GM04503 (cell line): ENCODE measurements around the gene NUBP1.
"Not testable (repeated sequence)": the region's sequence is repeated elsewhere in the genome, so short reads cannot be mapped to it uniquely, and the experiment has no call there.

Experiments
- DNase-seq: peaks from one replicate; pipeline ENCODE4 v3.0.0-alpha.2; 2012; ENCODE audit warnings: low read depth

NUBP1 gene

DNA sequence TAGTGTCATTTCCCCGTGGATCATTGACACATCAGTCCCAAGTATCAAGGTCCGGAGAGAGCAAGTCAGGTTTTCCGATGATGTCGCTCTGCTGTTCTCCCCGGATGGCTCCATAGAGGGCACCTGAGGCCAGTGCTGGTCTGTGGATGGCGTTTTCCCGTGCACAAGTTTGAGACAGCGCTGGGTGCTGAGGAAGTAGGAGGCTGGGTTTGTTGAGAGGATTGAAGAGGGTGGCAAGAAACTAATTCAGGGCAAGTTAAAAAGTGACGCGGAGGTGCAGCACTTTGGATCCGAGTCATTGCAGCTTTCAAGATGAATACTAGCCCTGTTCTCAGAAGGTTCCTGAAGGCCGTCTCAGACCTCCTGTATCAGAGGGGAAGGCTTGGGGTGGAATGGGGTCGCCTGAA lies 7.7 kb downstream of the NUBP1 start:
- DNase-seq = no peak

DNA sequence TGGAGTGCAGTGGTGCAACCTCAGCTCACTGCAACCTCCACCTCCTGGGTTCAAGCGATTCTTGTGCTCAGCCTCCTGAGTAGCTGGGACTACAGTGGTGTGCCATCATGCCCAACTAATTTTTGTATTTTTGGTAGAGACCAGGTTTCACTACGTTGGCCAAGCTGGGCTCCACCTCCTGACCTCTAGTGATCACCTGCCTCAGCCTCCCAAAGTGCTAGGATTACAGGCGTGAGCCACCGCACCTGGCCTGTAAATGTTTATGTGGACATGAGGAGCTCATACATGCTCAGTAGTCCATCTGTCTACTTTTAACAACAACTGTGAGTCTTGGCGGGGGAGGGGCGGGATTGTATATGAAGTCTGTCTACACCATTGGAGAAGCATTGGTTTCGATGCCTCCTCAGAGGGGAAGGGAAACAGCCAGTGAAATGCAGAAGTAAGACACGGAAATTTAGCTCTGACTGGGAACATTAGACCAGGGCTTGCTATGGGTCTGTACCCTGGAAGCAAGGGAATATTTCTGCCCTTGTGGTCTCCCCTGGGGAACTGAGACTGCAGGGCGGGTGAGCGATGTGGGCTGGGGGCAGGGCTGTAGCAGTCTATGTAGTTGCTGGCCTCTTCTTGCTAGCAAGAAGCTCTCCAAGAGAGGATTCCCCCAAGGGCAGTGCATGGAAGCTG lies 9.3 kb downstream of the NUBP1 start:
- DNase-seq = no peak

DNA sequence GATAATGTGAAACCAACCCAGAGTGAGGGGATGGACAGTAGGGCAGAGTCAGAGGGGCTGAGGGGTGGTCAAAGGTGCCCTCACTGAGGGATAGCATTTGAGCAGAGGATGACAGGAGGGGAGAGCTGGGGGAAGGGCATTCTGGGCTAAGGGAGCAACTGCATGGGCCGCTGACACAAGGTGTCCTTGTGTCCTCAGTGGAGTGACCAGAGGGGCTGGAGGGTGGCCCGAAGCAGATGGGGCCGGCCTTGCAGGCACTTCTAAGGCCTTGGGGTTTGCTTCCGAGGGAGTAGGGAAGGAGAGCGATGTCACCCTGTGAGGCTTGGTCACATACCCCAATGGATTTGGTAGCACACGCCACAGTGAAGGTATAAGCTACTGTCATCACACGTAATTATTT lies 10.0 kb downstream of the NUBP1 start:
- no peak for DNase-seq

DNA sequence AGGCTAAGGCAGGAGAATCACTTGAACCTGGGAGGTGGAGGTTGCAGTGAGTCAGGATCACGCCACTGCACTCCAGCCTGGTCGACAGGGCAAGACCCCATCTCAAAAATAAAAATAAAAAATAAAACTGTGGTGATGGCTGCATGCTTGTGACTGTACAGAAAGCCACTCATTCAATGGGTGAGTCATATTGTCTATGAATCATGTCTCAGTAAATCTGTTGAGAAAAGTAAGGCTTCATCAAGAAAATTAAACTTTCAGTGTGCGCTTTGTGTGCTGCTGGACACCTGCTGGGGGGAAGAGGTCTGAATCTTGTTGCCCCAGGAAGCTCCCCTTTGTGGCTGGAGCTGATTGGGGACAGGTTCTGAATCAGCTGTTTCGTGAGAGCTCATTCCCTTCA lies 11.3 kb downstream of the NUBP1 start:
- DNase-seq = no peak

DNA sequence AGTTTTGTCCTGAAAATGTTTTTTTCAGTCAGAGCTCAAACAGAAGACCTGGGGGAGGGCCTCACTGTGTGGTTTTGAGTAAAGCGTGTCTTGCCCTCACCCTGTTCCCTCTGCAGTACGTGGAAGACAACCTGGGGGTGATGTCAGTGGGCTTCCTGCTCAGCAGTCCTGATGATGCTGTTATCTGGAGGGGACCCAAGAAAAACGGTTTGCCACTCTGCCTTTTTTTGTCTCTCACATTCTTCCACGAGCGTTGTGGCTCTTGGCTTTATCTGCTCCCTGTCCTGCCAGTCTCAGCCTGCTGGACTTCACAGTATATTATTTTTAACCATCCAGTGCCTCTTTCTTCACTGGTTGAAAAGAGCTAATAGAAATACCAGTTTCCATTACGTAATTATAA lies 12.9 kb downstream of the NUBP1 start:
- no peak for DNase-seq

DNA sequence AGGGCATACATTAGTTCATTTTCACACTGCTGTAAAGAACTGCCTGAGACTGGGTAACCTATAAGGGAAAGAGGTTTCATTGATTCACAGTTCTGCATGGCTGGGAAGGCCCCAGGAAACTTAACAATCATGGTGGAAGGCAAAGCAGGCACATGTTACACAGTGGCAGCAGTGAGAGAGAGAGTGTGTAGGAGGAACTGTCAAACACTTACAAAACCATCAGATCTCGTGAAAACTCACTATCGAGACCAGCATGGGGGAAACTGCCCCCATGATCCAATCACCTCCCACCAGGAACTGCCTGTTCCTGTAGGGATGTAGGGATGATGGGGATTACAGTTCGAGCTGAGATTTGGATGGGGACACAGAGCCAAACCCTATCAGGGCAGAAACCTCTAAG lies 17.2 kb downstream of the NUBP1 start:
- DNase-seq = no peak

DNA sequence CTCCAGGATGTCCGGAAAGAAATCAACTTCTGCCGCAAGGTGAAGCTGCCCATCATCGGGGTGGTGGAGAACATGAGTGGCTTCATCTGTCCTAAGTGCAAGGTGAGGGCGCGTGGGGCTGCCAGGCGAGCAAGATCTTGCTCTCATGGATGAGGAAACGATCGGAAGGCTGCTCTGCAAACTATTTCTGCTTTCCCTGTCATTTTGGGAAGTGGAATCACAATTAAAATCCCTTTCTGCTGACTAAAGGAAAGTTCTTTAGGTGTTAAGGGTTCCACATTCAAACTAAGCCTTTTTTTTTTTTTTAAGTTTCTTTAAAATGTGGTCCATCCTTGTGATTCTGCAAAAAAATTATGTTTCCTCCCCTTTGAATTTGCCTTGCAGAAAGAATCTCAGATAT lies 17.7 kb downstream of the NUBP1 start:
- no peak for DNase-seq

DNA sequence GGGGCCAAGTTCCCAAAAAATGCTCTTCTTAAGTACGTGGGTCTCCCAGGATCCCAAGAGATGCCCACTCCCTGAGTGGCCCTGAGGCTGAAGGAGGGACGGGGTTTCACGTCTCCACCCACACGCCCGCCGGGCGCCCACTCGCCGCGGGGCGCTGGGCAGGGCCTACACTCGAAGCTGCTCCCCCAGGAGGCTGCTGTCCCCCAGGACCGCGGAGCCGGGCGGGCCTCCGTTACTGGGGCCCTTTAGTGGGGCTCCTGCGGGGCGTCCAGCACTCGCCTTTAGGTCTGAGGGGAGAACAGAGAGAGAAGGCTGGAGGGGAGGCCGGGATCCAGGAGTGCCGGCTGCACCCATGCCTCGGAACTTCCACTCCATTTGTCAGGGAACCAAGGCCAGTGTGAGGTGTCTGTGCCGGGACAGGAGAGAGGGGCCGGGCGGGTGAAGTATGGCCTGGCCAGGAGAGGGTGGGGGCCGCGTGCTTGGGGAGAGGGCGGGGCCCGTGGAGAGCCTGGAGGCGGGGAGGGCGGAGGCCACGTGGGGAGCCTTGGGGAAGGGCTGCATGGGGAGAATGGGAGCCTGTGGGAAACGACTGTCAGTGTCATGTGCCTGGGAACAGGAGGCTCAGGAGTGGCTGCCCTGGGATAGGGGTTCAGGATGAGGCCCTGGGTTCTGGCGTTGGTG lies 18.8 kb downstream of the NUBP1 start:
- no peak for DNase-seq

DNA sequence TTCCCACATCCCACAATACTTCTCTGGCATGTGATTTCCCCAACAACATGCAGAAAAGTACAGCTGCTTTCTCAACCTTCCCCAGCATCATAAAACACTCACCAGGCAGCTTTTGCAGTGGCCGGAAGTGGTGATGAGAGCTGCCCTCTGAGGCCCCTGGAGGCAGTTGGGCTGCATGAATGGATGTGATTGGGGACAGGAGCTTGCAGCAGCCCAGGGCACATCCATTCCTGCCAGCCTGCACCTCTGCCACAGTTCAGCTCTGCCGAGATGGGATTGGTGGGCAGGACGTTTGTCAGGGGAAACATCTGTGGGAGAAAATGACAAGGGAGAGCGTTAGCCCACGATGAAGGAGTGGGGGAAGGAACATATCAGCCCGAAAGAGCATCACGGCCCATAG lies 19.8 kb downstream of the NUBP1 start:
- no peak for DNase-seq

DNA sequence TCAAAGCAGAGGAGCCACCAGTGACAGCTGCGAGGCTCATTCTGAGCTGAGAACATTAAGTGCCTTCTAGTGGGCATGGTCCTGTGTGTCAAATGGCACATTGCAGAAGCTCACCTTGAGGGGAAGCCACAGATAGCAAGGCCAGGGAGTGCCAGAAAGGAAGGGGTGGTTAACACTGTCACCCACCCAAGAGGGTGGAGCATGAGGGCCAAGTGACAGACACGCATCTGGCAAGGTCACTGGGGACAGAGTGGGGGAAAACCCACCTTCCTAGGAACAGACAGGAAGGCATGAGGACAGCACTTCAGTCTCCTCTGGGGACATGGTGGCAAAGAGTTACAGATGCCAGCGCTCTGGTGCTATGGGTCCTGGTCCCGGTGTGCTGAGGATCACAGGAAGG lies 22.1 kb downstream of the NUBP1 start:
- DNase-seq = no peak

DNA sequence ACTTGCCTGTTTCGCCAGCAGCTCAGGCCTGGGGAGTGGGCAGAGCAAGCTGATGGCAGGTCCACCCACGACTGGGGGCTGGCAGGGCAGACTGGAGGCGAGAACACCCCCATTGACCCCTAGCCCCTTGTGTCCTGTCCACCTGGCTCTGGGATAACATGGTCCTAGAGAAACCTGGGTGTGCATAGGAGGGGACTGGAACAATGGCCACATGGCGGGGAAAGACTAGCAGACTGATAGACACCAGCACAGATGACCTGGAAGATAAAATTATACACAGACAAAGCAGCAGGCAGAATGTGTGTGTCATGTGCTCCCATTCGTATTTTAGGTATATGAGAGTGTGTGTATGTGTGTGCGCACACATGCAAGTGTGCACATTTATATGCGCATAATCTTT lies 23.5 kb downstream of the NUBP1 start:
- DNase-seq = no peak

DNA sequence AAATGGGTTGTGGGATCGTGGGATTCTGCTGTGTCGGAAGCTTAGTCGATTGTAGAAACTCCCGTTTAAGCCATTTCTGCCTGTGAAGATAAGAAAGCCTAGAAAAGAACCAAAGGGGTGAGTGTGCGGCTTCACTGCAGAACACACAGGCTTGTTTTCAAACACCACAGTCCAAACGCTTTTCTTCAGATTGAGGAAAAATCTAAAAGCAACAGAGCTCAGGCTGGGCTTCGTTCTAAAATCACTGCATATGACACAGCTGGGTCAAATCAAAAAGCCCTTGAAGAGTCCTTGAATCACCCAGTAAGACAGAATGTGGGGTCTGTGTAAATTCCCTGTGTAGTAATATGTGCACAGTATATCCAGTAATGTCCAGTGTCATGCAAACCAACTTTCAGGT lies 25.7 kb downstream of the NUBP1 start:
- no peak for DNase-seq

DNA sequence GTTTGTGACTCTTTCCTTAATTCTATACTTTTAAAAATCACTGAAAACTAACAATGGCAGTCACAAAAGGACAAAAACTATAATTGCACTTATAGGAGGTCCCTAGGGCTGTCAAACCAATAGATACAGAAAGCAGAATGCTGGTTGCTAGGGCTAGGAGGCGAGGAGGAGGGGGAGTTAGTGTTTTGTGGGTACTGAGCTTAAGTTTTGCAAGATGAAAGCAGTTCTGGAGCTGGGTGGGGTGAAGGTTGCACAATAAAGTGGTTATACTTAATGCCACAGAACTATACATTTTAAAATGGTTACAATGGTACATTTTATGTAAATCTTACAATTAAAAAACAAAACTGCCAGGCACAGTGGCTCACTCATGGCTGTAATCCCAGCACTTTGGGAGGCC lies 27.3 kb downstream of the NUBP1 start:
- no peak for DNase-seq

DNA sequence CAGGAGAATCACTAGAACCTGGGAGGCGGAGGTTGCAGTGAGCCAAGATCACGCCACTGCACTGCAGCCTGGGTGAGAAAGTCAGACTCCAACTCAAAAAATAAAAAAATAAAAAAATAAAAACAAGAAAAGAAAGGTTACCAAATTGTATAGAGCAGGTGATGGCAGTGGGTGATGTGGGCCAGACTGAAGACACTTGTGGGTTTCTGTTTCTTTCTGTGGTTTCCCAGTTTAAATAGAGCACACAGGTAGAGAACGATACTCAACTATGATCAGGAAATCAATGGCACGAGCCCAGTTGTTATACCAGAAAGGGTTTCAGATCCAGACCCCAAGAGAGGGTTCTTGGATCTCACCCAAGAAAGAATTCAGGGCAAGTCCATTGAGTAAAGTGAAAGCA lies 32.6 kb downstream of the NUBP1 start:
- no peak for DNase-seq

DNA sequence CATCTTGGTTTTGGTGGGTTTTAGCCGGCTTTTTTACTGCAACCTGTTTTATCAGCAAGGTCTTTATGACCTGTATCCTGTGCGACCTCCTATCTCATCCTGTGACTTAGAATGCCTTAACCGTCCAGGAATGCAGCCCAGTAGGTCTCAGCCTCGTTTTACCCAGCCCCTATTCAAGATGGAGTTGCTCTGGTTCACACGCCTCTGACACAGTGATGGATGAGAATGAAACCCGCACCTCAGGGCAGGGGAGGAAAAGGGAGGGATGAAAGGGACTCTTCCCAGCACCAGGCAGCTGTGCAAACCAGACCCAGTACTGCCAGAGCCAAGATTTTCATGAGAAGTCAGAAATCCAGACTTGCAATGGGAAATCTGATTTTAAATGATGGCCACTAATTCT lies 33.3 kb downstream of the NUBP1 start:
- not testable (repeated sequence) for DNase-seq

DNA sequence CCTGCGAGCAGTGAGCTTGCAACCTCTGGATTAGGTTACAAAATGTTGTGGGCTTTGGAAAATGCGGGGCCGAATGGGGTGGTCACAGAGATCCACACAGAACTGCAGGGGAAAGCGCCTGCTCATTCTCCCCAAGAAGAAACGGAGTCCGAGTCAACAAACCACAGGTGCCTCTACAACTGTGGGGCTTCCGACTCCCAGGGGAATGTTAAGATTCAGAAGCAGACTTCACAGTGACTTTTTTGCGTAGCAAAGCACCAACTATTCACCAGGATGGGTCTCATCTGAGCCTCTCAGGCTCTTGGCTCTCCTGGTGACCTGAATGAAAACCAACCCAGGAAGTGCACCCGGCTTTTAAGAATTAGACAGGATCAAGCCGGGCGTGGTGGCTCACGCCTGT lies 33.7 kb downstream of the NUBP1 start:
- DNase-seq = no peak

DNA sequence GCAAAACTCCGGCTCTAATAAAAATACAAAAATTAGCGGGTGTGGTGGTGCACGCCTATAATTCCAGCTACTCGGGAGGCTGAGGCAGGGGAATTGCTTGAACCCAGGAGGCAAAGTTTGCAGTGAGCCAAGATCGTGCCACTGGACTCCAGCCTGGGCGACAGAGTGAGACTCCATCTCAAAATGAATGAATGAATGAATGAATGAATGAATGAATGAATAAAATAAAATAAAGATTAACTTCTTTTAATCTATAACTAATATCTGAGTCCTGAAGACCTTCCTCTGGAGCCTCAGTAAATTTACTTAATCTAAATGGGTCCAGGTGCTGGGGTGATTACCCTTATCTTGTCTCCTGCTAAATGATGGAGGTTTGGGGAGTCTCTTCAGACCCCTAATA lies 36.3 kb downstream of the NUBP1 start:
- DNase-seq = not testable (repeated sequence)

DNA sequence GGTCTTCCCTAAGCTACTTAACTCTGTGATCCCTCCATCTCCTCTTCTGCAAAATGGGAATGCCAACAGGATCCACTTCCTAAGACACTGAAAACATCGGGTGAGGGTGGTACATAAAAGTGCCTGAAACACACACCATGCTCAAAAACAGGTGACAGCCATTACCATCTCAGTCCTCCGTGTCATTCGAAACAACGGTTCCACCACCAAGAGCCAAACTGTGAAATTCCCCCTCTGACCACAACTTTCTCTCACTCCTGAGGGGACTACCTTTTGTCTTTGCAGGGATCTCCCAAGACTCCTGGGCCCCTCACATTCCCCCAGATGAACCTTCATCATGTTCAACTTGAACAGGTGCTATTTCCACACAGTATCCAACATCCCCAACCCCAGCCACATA lies 37.0 kb downstream of the NUBP1 start:
- DNase-seq = no peak

DNA sequence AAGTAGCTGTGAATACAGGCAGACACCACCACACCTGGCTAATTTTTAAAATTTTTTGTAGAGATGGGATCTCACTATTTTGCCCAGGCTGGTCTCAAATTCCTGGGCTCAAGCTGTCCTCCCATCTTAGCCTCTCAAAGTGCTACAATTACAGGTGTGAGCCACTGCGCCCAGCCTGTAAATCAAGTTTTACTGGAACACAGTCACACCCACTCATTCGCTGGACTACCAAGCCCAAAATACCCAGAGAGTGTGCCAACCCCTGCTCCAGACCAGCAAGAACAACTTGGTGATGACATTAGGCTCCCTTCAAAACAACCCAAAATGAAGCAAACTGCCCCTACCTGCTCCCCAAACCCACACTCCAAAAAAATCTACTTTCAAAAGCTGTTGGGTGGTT lies 39.0 kb downstream of the NUBP1 start:
- DNase-seq = no peak

DNA sequence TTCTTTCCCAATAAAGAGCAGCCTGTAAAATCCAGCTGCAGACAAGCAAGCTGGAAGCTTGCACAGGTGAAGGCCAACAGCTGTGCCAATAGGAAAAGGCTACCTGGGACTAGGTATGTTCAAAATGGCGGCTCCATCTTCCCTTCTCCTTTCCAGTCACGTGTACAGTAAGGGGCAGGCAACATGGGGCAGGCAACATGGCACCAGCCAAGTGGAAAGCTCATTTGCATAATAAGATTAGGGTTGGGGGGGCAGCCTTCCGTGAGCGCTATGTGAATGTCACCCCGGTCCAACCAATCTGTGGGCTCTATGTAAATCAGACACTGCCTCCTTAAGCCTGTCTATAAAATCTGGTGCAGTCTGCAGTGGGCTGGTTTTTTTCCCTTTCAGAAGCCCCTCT lies 43.7 kb downstream of the NUBP1 start:
- no peak for DNase-seq

DNA sequence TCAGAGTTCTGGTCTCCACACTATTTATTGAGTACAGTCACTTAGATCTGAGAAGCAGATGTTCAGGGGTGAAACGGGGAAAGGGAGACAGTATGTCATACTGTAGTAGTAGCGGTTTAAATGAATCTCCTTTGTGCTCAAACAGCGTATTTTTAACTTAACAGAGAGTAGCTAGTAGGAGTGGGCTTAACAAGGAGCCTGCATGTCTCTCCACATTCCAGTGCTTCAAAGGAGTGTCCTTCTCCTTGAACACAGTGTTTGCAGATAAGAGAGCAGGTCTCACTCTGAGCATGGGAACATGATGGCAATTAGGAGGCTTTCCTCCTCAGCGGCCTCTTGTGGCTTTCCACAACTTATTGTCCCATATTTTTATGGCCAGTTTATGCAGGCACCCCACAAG lies 45.0 kb downstream of the NUBP1 start:
- DNase-seq = not testable (repeated sequence)

DNA sequence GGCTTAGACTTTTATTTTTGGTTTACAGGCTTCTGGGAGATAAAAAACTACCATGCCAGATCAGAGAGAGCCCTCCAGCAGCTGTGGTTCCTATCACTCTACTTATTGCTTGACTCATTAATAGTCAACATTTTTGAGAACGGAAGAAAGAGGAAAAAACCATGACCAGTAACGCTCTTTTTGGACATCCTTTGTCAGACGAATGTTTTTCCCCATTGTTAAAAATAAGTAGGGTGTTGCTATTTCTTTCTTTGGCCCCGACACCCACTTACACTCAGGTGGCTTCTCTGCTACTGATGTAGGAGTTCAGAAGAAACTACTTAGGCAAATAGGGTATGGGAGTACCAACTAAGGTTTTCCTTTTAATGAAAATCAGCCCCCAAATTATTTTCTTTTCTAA lies 47.4 kb downstream of the NUBP1 start:
- no peak for DNase-seq

DNA sequence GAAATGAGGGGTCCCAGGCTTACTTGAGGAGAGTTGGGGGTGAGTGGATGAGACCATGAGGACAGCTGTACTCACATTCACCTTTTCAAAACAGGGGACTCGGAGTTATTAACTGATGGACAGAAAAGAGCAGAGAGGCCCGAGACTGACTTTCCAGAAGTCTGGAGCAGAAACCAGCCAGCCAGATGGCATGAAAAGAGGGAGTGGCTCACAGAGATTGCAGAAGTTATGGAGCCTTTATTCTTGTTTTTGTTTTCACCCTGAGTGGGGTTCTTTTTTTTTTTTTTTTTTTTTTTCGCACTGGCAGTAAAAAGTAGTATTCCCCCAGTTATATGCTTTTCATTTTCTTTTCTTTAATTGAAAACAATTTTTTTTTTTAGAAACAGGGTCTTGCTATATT lies 56.1 kb downstream of the NUBP1 start:
- DNase-seq = no peak

DNA sequence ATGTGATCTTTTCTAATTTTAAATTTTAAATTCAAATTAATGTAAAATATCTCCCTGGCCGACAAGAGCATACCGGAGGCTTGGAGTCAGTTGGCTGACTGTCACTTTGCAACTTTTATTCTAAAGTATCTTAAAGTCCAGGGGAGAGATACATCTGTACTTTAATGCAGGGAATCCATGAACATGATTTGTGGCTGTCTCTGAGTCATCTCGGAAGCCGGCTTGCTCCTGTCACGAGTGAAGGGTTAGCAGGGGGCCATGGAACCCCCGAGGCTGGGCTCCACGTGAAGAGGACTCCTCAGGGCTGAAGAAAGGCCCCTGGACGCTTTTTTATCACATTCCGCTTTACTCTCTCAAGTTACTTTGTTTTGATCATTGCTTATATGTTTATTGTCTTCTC lies 61.7 kb downstream of the NUBP1 start:
- DNase-seq = no peak
